Suprapubic skin (tissue), 3 donors: ENCODE data around the gene FOXN3.

Source experiments
- CTCF ChIP-seq, 2 donors: fragments of 200-600 bp in 1 of 2; fragments of 450-650 bp in 1 of 2; sonication (generic) in 1 of 2; IDR thresholded peaks; one replicate each; pipeline ENCODE4 v1.5.1; 2016 to 2019; ENCODE audit warnings: antibody characterized with exemption in 2 of 2, mild to moderate bottlenecking in 1 of 2, moderate library complexity in 1 of 2
- POLR2A ChIP-seq, 2 donors: fragments of 450-650 bp; IDR thresholded peaks; one replicate each; pipeline ENCODE4 v1.6.1; 2017; ENCODE audit warnings: antibody characterized with exemption in 2 of 2, mild to moderate bottlenecking in 2 of 2, moderate library complexity in 2 of 2

- TF ChIP-seq CTCF (IDR thresholded peaks at IDR 0.05), result no peak
- TF ChIP-seq POLR2A (IDR thresholded peaks at IDR 0.05), result no peak
Measured at GRCh38 chr14:89252887-89253532, 164.0 kb downstream of the FOXN3 start.
